Endothelial cell of umbilical vein (primary cell): ENCODE results near the gene APH1A. TPM values are rescaled to one million over a fixed set of nuclear protein-coding genes. Genes with fewer than 3 reads are reported as not detected.
"Not testable (repeated sequence)": the region's sequence is repeated elsewhere in the genome, so short reads cannot be mapped to it uniquely, and the experiment has no call there.

Experiments used
- BruUV-seq: library from RNA; stranded (reverse); fragments of 400-500 nt; replicated peaks from 2 replicates; lab custom pipeline; 2021; lab: Mats Ljungman, UMichigan
- CTCF ChIA-PET: fragments of 300-600, 350-600 bp; sonication (Branson Sonifier 250); formaldehyde crosslinking; loops from one replicate; lab custom pipeline; 2021; ENCODE audit warnings: antibody characterized with exemption, inconsistent platforms; lab: Charles Lee
- POLR2A ChIA-PET: fragments of 300-600, 350-600 bp; sonication (Branson Sonifier 250); formaldehyde crosslinking; loops from one replicate; lab custom pipeline; 2021; ENCODE audit warnings: antibody characterized with exemption, inconsistent platforms; lab: Charles Lee
- DNase-seq: peaks from one replicate; pipeline ENCODE4 v3.0.0-alpha.2; 2011; ENCODE audit warnings: low read depth, low spot score
- FAIRE-seq: peaks from 2 replicates; lab custom pipeline; 2011; peaks lifted over from hg19 to GRCh38; lab: Jason Lieb, UNC
- H2AFZ ChIP-seq: 2 replicates; pipeline ENCODE4 v1.6.0; 2012; ENCODE audit warnings: low read depth, low read length, control low read depth, inconsistent platforms
- H3K27ac ChIP-seq: 2 replicates; pipeline ENCODE4 v1.5.1; 2011; ENCODE audit warnings: low read depth, mild to moderate bottlenecking, control low read depth, low read length, moderate library complexity; ENCODE audit not compliant: insufficient read depth
- H3K27me3 ChIP-seq, 2 experiments: 2 replicates each; pipeline versions ENCODE4 v1.6.0 to v1.6.1; 2011; ENCODE audit warnings: low read length in 2 of 2, mixed read lengths in 1 of 2; ENCODE audit not compliant: control insufficient read depth in 2 of 2, insufficient read depth in 2 of 2
- H3K36me3 ChIP-seq, 2 experiments: 2 replicates in 1 of 2; 3 replicates in 1 of 2; pipeline ENCODE4 v1.5.1; 2011; ENCODE audit warnings: low read length in 2 of 2, mild to moderate bottlenecking in 1 of 2, moderate library complexity in 1 of 2; ENCODE audit not compliant: control insufficient read depth in 2 of 2, insufficient read depth in 2 of 2; ENCODE audit errors: extremely low read depth in 1 of 2
- H3K4me1 ChIP-seq: 3 replicates; pipeline ENCODE4 v1.5.1; 2011; ENCODE audit warnings: mild to moderate bottlenecking, low read length; ENCODE audit not compliant: control insufficient read depth, insufficient read depth; ENCODE audit errors: extremely low read depth
- H3K4me2 ChIP-seq: 2 replicates; pipeline ENCODE4 v1.6.1; 2011; ENCODE audit warnings: low read length, control low read depth, mixed read lengths; ENCODE audit not compliant: insufficient read depth
- H3K4me3 ChIP-seq, 3 experiments: fragments of 200-600 bp in 1 of 3; sonication (generic), shearing (Covaris generic) in 1 of 3; replicated peaks in 1 of 3; 2 replicates each; pipeline ENCODE4 v1.5.1; 2011 to 2016; ENCODE audit warnings: control low read depth in 3 of 3, low read length in 3 of 3, mild to moderate bottlenecking in 2 of 3, inconsistent platforms in 1 of 3, low read depth in 1 of 3, moderate library complexity in 1 of 3; ENCODE audit not compliant: insufficient read depth in 1 of 3
- H3K79me2 ChIP-seq: 2 replicates; pipeline ENCODE4 v1.6.0; 2012; ENCODE audit warnings: low read length, inconsistent platforms; ENCODE audit not compliant: control insufficient read depth, insufficient read depth
- H3K9ac ChIP-seq: replicated peaks from 2 replicates; pipeline ENCODE3; 2011; ENCODE audit warnings: low read length, control low read depth; ENCODE audit not compliant: insufficient read depth; ENCODE audit errors: extremely low read depth
- H3K9me1 ChIP-seq: replicated peaks from 3 replicates; pipeline ENCODE4 v1.6.0; 2011; ENCODE audit warnings: mild to moderate bottlenecking, low read length; ENCODE audit not compliant: control insufficient read depth, insufficient read depth; ENCODE audit errors: extremely low read depth
- H3K9me3 ChIP-seq: replicated peaks from 2 replicates; pipeline ENCODE4 v1.5.1; 2012; ENCODE audit warnings: low read length, inconsistent platforms; ENCODE audit not compliant: control insufficient read depth, insufficient read depth
- H4K20me1 ChIP-seq: replicated peaks from 2 replicates; pipeline ENCODE3; 2011; ENCODE audit warnings: mild to moderate bottlenecking, low read length; ENCODE audit not compliant: control insufficient read depth, insufficient read depth; ENCODE audit errors: extremely low read depth
- EZH2 ChIP-seq: IDR thresholded peaks from 2 replicates; pipeline ENCODE4 v1.6.1; 2012; ENCODE audit warnings: borderline replicate concordance, low read depth, mild to moderate bottlenecking, moderate library complexity, low read length, inconsistent platforms; ENCODE audit not compliant: severe bottlenecking
- FOS ChIP-seq: IDR thresholded peaks from 2 replicates; pipeline ENCODE4 v1.6.1; 2011; ENCODE audit warnings: mild to moderate bottlenecking, low read length, moderate library complexity, borderline replicate concordance; ENCODE audit not compliant: insufficient read depth
- GATA2 ChIP-seq: IDR thresholded peaks from 2 replicates; pipeline ENCODE4 v1.7.0; 2011; ENCODE audit warnings: low read depth, mild to moderate bottlenecking, moderate library complexity, mixed read lengths, low read length; ENCODE audit not compliant: insufficient read length, insufficient read depth
- JUN ChIP-seq: IDR thresholded peaks from 2 replicates; pipeline ENCODE4 v1.6.1; 2011; ENCODE audit warnings: borderline replicate concordance, low read depth; ENCODE audit not compliant: insufficient read length, insufficient read depth
- MYC ChIP-seq: IDR thresholded peaks from one replicate; pipeline ENCODE4 v1.6.1; 2011; ENCODE audit warnings: mild to moderate bottlenecking, low read depth, low read length
- POLR2A ChIP-seq: IDR thresholded peaks from 2 replicates; pipeline ENCODE4 v1.6.1; 2012; ENCODE audit warnings: low read depth, mild to moderate bottlenecking, control low read depth, low read length
- POLR2AphosphoS5 ChIP-seq: IDR thresholded peaks from 2 replicates; pipeline ENCODE4 v1.6.1; 2012; ENCODE audit warnings: low read depth, mild to moderate bottlenecking, control low read depth, low read length, moderate library complexity; ENCODE audit not compliant: insufficient read depth
- dilution Hi-C: fragments of 300-500 bp; cut with MboI; formaldehyde crosslinking; loops from one replicate; pipeline ENCODE4 v1.15.0; 2019; ENCODE audit warnings: low sequenced_read_pairs; ENCODE audit not compliant: extremely low pct_ligation_motif_present
- intact Hi-C: fragments of 100-400 bp; cut with micrococcal nuclease; formaldehyde crosslinking; loops from one replicate; pipeline ENCODE4 v1.10.0; 2022
- polyA plus RNA-seq, 4 experiments: library from polyadenylated mRNA; depleted of rRNA in 3 of 4; stranded (reverse) in 3 of 4; unstranded in 1 of 4; fragments of >200 nt; gene quantifications; 2 replicates each; pipeline versions ENCODE4 v1.2.1 to v1.2.3, GENCODE V29; 2011 to 2012; ENCODE audit warnings: missing spikeins in 1 of 4
- total RNA-seq: library from RNA; stranded (reverse); gene quantifications from 2 replicates; pipeline ENCODE4 v1.2.3, GENCODE V29; 2021
- TF ChIP-seq, protein P1 (sequence below), 2 donors: IDR thresholded peaks; 1 replicate in 1 of 2; 2 replicates in 1 of 2; pipeline ENCODE4 v1.5.1; 2011; ENCODE audit warnings: low read length in 2 of 2, mild to moderate bottlenecking in 2 of 2, moderate library complexity in 2 of 2, control low read depth in 1 of 2, inconsistent platforms in 1 of 2, low read depth in 1 of 2; ENCODE audit not compliant: insufficient read depth in 1 of 2; ENCODE audit errors: extremely low read depth in 1 of 2
- TF ChIP-seq, protein P2 (sequence below): IDR thresholded peaks from 2 replicates; pipeline ENCODE4 v1.6.1; 2011; ENCODE audit not compliant: insufficient read depth, insufficient read length

Gene APH1A
- total and polyA plus RNA-seq, 2 donors (not counting 3 experiments of a cell fraction or from before 2014, with no cell fraction given), result 165 to 325 TPM

DNA sequence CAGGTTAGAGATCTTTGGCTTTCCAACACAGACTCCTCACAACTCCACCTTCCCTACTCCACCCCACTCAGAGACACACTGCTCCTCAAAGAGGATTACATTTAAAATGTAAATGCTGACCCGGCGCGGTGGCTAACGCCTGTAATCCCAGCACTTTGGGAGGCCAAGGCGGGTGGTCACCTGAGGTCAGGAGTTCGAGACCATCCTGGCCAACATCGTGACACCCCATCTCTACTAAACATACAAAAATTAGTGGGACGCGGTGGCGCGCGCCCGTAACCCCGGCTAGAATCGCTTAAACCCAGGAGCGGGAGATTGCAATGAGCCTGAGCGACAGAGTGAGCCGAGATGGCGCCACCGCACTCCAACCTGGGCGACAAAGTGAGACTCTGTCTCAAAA, 31.1 kb downstream of the APH1A start:
- H3K27me3 ChIP-seq, result no peaks in the 10 kb centered on the region
- BruUV-seq, result no TSS peak
- H3K4me2 ChIP-seq, result no peak overlapping the region
- ChIA-PET CTCF (no interaction called here), POLR2A (no interaction called here)
- dilution Hi-C loops, result no loop called here
- peaks cover 11% of the 10 kb centered on the region for H3K4me1 ChIP-seq
- H4K20me1 ChIP-seq, result no peaks in the 10 kb centered on the region
- peaks cover 30% of the 10 kb centered on the region for H3K79me2 ChIP-seq
- no peaks in the 10 kb centered on the region for H3K9me1 ChIP-seq
- no peak overlapping the region for H3K4me3 ChIP-seq
- intact Hi-C loops, result loop anchor here (5.0 to 10.0 kb wide), 2 partner anchors 130 to 957 kb away; partner anchors contain the start of genes PIP5K1A and VPS72
- FAIRE-seq (no peak), DNase-seq (no peak)
- H3K36me3 ChIP-seq, result no peaks in the 10 kb centered on the region
- no peak overlapping the region for H2AFZ ChIP-seq
- no peak overlapping the region for H3K9ac ChIP-seq
- H3K9me3 ChIP-seq, result no peaks in the 10 kb centered on the region
- no peak overlapping the region for H3K27ac ChIP-seq
- no peak for TF ChIP-seq JUN
- TF ChIP-seq EZH2, result no peak
- TF ChIP-seq, protein P1, sequence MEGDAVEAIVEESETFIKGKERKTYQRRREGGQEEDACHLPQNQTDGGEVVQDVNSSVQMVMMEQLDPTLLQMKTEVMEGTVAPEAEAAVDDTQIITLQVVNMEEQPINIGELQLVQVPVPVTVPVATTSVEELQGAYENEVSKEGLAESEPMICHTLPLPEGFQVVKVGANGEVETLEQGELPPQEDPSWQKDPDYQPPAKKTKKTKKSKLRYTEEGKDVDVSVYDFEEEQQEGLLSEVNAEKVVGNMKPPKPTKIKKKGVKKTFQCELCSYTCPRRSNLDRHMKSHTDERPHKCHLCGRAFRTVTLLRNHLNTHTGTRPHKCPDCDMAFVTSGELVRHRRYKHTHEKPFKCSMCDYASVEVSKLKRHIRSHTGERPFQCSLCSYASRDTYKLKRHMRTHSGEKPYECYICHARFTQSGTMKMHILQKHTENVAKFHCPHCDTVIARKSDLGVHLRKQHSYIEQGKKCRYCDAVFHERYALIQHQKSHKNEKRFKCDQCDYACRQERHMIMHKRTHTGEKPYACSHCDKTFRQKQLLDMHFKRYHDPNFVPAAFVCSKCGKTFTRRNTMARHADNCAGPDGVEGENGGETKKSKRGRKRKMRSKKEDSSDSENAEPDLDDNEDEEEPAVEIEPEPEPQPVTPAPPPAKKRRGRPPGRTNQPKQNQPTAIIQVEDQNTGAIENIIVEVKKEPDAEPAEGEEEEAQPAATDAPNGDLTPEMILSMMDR (IDR thresholded peaks at IDR 0.05; ENCODE audit: extremely low read depth in 1 of 2, insufficient read depth in 1 of 2, low read depth in 1 of 2, low read length in 2 of 2), result no peak
- TF ChIP-seq, protein P2, sequence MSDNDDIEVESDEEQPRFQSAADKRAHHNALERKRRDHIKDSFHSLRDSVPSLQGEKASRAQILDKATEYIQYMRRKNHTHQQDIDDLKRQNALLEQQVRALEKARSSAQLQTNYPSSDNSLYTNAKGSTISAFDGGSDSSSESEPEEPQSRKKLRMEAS, result no peak
- TF ChIP-seq GATA2, result no peak
- TF ChIP-seq POLR2A, result no peak
- no peak for TF ChIP-seq MYC
- no peak for TF ChIP-seq POLR2AphosphoS5
- no peak for TF ChIP-seq FOS

DNA sequence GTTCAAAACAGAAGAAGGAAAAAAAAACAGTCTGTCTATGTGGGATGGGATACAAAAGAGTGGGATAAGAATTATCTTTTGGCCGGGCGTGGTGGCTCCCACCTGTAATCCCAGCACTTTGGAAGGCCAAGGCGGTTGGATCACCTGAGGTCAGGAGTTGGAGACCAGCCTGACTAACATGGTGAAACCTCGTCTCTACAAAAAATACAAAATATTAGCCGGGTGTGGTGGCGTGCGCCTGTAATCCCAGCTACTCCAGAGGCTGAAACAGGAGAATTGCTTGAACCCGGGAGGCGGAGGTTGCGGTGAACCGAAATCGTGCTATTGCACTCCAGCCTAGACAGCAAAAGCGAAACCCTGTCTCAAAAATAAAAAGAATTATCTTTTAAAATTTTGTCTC, 31.6 kb downstream of the APH1A start:
- POLR2A ChIA-PET, BruUV-seq, H4K20me1 ChIP-seq, H3K4me3 ChIP-seq, H3K9ac ChIP-seq, H3K27ac ChIP-seq, dilution Hi-C loops, H2AFZ ChIP-seq, H3K4me2 ChIP-seq, H3K9me3 ChIP-seq, H3K27me3 ChIP-seq, DNase-seq, H3K36me3 ChIP-seq, FAIRE-seq, CTCF ChIA-PET, H3K9me1 ChIP-seq: not testable (repeated sequence)
- Histone ChIP-seq H3K79me2 (peaks cover 32% of the 10 kb centered on the region), H3K4me1 (peaks cover 11% of the 10 kb centered on the region)
- intact Hi-C loops, result loop anchor here (5.0 to 10.0 kb wide), 2 partner anchors 130 to 958 kb away; partner anchors contain the start of genes PIP5K1A and VPS72
